LHCN-M2 (cell line): ENCODE measurements around the gene BAHCC1. TPM values are rescaled to one million over a fixed set of nuclear protein-coding genes. Genes with fewer than 3 reads are reported as not detected.

ENCODE experiments used
- DNase-seq: peaks from one replicate; pipeline ENCODE4 v3.0.0-alpha.2; 2012; ENCODE audit warnings: low read depth
- total RNA-seq: library from RNA; depleted of rRNA; stranded (reverse); fragments of >200 nt; gene quantifications from 2 replicates; pipeline ENCODE4 v1.2.3, GENCODE V29; 2014

The BAHCC1 gene
- total RNA-seq, 1 experiment from 2014 or later: 6.6 TPM

- DNase-seq: no peak
These were observed 64.6 kb downstream of the BAHCC1 start for GRCh38 chr17:81459864-81460263.

GRCh38 chr17:81460856-81461460 lies 65.7 kb downstream of the BAHCC1 start:
- no peak for DNase-seq

DNA sequence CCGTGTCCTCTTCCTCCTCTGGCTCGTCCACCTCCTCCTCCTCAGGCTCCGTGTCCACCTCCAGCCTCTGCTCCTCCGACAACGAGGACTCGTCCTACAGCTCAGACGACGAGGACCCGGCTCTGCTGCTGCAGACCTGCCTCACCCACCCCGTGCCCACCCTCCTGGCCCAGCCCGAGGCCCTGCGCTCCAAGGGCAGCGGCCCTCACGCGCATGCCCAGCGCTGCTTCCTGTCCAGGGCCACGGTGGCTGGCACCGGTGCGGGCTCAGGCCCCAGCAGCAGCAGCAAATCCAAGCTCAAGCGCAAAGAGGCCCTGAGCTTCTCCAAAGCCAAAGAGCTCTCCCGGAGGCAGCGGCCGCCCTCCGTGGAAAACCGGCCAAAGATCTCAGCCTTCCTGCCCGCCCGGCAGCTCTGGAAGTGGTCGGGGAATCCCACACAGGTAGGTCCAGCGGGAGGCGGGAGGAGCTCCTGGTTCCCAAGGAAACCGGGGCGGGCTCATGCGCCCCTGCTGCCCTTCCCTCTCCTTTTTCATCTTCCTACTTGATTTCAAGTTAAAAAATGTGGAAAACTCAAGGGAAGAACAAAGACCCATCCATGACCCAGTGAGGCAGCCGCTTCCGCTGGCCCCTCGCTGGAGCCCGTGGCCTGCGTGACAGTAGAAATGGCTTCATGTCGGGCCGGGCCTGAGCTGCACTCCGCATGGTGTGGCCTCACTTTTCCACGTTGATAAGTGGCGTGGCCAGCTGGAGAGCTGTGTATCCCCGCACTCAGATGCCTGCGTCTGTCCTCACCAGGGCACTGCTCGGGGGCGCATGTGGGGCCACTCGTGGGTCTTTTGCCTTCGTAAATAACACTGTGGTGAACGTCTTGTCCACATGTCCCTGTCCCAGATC lies 66.6 kb downstream of the BAHCC1 start:
- DNase-seq: no peak

DNA sequence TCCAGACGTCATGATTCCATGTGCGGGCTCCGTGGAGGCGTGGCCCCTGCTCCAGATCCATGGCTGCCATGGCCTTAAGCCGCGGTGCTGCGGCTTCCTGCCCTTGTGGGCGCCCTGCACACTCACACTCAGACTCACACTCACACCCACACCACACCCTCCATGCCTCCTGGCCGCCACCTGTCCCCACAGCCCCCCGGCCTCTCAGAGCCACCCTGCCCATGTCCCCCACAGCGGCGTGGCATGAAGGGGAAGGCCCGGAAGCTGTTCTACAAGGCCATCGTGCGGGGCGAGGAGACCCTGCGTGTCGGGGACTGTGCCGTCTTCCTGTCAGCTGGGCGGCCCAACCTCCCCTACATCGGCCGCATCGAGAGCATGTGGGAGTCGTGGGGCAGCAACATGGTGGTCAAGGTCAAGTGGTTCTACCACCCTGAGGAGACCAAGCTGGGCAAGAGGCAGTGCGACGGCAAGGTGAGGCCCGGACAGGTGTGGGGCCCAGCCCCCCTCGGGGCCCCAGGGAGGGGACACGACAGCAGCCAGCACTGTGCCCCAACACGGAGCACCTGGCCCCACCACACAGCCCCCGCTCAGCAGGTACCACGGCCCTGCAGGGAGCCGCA lies 67.4 kb downstream of the BAHCC1 start:
- no peak for DNase-seq

DNA sequence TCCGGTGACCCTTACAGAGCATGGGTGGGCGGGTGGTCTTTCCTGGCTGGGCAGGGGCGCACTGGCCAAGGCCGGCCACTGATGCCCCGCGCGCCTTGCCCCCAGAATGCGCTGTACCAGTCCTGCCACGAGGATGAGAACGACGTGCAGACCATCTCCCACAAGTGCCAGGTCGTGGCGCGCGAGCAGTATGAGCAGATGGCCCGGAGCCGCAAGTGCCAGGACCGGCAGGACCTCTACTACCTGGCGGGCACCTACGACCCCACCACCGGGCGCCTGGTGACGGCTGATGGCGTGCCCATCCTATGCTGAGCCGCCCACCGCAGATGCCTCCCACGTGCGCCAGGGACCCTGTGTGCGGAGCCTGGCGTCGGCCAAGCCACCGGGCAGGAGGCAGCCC lies 68.2 kb downstream of the BAHCC1 start:
- no peak for DNase-seq

DNA sequence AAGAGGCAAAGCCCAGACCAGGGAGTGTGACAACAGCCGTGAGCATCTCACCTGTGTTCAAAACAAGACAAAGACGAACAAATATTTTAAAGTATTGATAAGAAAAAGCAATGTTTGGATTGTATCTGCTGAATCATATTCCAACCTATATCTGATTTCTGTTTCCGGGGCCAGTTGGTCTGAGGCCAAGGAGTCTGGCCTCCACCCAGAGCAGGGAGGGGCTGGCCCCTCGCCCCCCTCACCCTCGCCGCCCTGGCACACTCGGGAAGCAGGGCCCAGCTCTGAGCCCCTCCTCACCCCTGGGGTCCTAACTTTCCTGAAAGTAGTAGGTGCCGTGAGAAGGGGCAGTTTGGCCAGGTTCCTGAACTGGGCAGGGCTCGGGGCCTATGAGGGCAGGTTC lies 69.3 kb downstream of the BAHCC1 start:
- no peak for DNase-seq

GRCh38 chr17:81465910-81466309 lies 70.7 kb downstream of the BAHCC1 start:
- no peak for DNase-seq

DNA sequence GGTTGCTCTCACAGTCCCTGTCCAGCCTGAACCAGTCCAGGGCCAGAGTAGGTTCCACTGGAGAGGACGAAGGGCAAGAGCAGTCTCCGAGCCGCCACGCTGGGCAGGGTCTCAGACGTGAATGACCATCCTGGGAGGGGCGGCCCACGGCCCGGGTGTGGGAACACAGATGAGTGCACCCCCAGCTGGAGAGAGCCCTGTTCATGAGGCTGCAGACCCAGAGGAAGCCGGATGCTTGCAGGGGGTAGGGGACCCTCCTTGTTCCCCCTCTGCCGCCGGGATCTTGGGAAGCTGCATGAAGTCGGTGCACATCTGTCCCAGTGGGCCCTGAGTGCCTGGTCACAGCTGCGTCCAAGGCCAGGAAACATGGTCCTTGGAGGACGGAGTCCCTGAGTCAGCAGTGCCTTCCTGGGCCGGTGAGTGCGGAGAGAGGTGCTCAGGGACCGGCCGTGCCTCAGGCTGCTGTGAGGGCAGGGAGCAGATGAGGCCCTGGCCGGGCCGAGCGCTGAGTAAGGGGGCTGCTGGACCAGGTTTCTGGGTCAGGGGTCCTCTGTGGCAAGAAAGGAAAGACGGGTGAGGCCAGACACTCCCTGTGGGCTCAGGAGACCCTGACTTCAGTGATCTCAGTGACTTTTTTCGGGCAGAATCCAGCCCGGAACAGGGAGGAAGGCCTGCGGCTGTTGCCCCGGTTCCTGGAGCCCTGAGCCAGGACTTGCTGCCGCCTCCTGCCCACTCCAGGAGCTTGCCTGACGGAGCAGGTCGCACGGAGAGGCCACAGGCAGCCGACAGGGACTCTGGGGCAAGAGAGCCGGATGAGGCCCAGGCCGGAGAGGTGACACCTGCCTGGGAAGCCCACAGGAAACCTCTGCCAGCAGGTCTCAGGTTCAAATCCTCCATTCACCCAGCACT lies 71.6 kb downstream of the BAHCC1 start:
- no peak for DNase-seq

DNA sequence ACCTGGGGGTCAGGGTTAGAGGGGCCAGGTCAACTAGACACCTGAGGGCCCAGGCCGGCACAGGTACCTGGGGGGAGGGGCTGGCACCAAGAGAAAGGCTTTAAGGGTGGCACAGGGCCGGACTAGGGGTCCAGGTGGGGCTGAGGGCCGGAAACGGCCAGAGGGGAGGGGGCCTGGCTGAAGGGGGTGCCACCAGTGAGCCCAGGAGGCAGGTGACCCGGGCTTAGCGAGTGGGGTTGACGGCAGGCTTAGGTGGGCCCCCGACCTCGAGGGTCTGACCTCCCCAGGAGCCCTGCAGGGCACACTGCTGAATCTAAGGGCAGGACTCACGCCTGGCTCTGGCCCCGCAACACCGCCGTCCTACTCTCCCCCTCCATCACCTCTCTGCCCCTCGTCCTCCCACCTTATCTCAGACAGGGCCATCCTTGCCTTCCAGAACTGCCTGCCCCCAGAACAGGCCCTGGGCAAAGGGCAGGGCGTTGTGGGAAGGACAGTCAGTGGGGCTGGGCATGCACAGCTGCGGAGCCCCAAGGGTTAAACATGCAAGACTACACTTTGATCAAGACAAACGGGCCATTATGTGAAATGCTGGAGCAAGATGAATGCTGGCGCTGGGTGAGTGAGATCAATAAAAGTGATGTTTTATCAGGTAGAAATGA lies 73.0 kb downstream of the BAHCC1 start:
- DNase-seq: no peak

DNA sequence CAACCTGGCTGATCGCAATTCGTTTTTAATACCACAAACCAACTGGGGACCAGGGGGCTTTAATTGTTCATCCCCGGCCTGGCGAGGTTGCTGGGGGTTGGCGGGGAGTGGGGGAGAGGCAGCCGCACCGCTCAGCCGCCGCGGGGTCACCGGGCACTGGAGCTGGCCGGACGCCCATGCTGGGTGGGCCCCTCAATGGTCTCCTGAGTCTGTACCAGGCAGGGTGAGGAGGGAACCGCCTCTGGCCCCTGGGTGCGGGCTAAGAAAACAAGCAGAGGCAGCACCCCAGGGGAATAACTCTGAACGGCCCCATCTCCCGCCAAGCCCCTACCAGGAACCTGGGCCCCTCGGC lies 73.5 kb downstream of the BAHCC1 start:
- DNase-seq: no peak

DNA sequence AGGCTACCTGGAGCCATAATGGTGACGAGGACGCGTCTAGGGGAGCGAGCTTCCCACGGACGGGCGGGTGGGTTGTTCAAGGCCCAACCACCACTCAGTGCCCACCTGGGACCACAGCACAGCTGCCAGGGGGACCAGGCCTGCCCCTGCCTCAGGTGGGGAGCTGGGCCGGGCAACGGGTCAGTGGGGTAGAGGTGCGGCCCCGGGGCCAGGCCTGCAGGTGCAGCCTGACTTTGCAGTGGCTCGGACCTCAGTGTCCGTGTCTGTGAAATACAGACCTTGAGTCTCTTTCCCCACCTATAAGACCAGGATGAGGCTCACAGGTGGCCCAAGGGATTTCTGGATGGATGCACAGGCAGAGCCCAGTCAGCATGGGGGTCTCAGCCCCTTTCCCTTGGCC lies 74.0 kb downstream of the BAHCC1 start:
- no peak for DNase-seq

DNA sequence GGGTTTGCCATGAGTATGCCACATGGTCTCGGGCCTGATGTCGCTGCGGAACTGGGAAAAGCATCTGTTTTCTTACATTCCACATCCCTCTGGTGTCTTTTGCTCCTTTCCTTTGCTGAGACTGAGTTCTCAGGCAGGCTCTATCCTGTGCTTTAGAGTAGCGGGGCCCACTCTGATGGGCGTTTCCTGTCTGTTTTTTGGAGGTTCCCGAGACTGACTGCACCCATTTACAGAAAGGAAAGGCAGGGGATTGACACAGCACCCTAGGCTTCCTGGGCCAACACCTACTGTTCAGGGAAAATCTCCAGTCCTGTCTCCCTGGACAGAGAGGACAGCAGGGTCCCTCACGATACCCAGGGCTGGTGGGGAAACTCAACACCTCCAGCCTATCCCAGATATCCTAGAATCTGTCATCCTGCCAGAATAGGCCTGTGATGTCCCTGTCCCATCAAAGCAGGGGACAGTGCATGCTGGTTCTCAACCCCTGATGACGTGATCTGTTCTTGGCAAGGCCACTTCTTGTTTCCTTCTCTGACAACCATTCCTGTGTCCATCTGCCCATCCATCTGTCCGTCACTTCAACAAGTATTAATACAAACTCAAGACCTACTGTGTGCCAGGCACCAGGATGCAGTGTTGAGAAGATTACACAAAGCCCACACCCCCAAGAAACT lies 75.2 kb downstream of the BAHCC1 start:
- DNase-seq: no peak

DNA sequence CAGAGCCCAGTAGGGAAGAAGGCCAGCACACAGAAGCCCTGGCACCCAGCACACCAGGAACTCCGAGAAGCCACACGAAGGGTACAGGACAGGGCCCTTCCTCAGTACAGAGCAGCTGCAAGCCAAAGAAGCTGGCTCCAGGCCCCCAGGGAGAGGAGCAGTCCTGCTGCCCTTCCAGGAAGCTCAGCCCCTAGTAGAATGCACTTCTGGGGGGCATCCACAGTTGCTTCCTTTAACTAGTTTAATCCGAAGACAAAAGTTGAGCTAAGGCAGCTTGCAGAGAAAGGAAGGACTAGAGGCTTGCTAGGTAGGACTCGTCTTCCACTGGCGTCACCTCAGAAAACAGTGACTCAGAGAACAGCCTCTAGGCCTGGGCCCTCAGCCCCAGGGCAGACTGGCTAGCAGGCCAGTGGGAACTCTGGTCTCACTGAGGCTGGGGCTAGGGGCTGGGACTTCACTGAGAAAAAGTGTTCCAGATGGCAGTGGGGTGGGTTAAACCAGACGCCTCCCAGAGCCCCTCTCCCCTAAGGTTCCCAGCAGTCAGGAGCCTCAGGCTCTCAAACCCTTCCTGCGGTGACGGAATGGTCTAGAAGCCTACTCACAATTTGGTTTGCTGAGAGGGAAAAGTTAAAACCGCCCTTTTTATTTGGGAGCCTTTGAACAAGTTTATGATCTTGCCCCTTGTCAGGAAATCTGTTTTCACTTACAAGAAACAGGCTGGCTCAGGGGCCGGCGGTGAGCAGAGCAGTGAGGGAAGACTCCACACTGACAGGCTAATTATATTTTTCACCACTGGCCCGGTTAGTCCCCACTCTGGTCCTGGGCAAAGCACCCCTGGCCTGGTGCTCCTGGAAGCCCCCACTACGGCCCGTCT lies 75.9 kb downstream of the BAHCC1 start:
- no peak for DNase-seq

DNA sequence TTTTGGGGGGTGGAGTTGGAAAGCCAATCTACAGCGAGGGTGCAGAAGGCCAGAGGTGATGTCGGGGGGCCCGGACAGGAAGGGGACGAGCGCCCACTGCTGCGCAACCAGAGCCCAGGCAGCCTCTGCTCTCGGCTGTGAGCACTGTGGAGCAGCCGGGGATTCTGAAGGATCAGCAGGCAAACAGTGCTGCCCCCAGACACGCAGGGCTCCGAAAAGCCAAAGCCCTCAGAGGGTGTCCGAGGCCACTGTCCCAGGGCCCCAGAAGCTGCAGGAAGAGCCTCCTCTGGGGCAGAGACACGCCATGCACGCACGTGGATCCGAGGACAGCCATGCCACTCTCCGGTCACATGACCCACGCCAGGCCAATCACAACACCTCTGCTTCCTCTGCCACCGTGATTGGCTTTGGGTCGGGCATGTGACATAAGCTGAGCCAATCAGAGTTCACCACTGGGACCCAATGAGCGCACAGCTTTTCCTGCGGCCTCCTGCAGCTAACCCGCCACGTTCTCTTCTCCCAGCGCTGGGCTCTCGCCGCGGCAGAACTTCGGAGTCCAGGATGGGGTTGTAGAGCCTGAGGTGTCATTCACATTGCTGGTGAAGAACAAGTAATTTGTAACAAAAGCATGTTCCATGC lies 76.7 kb downstream of the BAHCC1 start:
- no peak for DNase-seq

GRCh38 chr17:81473019-81473418 lies 77.8 kb downstream of the BAHCC1 start:
- DNase-seq: no peak

DNA sequence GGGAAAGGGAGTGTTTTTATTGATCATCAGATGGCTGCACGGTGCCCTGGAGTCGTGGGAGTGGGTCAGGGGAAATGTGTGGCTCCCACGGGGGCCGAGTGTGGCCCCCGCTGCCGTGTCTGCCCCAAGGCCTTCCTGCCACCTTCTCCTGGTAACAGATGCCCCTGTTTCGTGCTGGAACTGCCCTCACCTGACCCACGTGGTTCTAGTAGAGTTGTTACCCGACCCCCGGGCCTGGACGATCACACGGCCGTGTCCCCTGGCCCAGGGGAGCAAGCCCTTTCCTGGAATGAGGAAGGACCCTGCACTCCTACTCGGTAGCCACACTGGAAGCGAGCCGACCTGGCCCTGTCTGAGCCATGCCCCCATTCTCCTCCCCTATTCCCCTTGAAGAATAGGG lies 79.7 kb downstream of the BAHCC1 start:
- DNase-seq: no peak

- DNase-seq: no peak
These were observed 80.8 kb downstream of the BAHCC1 start for GRCh38 chr17:81476097-81476496.

DNA sequence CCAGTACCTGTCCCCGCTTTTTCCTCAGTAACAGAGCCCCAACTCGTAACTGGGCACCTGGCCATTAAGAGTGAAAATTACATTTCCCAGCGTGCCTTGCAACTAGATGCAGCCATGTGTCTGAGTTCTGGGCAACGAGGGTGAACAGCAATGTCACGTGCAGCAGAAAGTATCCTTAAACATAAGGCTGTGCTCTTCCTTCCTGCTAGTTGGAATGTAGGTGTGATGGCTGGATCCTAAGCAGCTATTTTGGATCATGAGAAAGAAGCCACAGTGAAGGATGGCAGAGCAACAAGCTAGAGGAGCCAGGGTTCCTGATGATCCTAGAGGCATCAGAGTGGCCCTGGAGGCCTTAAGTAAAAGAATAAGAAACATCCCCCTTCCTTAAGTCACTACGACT lies 81.4 kb downstream of the BAHCC1 start:
- DNase-seq: no peak

DNA sequence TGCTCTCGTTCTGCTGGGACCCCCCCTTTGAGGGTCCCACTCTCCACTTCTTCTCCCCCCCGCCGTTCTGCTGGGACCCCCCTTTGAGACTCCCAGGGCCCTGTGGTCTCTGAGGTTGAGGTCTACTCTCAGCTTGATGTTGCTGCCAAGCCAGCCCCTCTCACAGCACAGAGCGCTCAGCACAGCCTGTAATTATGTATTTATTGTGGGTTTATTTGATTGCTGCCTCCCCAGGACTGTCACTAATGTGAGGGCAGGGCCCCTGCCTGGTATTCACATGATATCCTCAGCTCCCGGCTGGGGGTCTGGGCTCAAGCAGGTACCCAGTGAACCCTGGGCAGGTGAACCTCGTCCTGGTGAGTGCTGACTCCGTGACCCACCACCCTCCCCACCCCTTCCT lies 81.9 kb downstream of the BAHCC1 start:
- DNase-seq: no peak
